ENCODE results near the gene ABCA1.

DNA sequence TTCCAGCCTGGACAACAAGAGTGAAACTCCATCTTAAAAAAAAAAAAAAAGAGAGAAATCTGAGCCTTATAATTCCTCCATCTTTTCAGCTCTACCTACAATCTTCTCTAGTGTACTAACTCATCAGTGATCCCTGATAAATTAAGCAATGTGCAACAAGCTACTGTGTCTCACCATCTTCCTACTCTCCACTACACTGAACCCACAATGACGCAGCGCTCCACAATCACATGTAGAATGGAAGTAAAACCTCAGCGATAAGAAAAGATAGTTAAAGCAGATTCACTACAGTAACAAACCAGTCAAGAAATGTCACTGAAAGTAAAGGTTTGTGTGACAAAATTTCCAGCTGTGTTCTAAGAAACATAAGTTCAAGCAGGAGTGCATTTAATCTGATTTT, 13.5 kb downstream of the ABCA1 start:
- TF ChIP-seq, protein P1, sequence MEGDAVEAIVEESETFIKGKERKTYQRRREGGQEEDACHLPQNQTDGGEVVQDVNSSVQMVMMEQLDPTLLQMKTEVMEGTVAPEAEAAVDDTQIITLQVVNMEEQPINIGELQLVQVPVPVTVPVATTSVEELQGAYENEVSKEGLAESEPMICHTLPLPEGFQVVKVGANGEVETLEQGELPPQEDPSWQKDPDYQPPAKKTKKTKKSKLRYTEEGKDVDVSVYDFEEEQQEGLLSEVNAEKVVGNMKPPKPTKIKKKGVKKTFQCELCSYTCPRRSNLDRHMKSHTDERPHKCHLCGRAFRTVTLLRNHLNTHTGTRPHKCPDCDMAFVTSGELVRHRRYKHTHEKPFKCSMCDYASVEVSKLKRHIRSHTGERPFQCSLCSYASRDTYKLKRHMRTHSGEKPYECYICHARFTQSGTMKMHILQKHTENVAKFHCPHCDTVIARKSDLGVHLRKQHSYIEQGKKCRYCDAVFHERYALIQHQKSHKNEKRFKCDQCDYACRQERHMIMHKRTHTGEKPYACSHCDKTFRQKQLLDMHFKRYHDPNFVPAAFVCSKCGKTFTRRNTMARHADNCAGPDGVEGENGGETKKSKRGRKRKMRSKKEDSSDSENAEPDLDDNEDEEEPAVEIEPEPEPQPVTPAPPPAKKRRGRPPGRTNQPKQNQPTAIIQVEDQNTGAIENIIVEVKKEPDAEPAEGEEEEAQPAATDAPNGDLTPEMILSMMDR (IDR thresholded peaks at IDR 0.05): no peak
- TF ChIP-seq EP300 (IDR thresholded peaks at IDR 0.05): no peak
